Stimulated activated CD8-positive, alpha-beta memory T cell treated with anti-CD3 and anti-CD28 coated beads, Interleukin-4, amount 100 ng/mL, for 4 hours (primary cell): ENCODE data around the gene CNTNAP4.

Source experiments
- DNase-seq, 2 donors: peaks; one replicate each; pipeline ENCODE4 v3.0.0-alpha.2; 2020; ENCODE audit warnings: low read depth in 2 of 2, low spot score in 1 of 2

Gene CNTNAP4

GRCh38 chr16:76576526-76576925 is 299.3 kb downstream of the CNTNAP4 start:
- no peak for DNase-seq

GRCh38 chr16:76577003-76577402 is 299.8 kb downstream of the CNTNAP4 start:
- DNase-seq: no peak

- DNase-seq: no peak
Measured at GRCh38 chr16:76579277-76579922, 302.2 kb downstream of the CNTNAP4 start.

- no peak for DNase-seq
Measured at GRCh38 chr16:76583466-76583865, 306.3 kb downstream of the CNTNAP4 start.

GRCh38 chr16:76583945-76584344 is 306.7 kb downstream of the CNTNAP4 start:
- no peak for DNase-seq

GRCh38 chr16:76598498-76598897 is 321.3 kb downstream of the CNTNAP4 start:
- DNase-seq: no peak

- DNase-seq: no peak
Measured at GRCh38 chr16:76607317-76607716, 330.1 kb downstream of the CNTNAP4 start.
